A673 (cell line): ENCODE measurements around the gene SWI5. TPM values are rescaled to one million over a fixed set of nuclear protein-coding genes. Genes with fewer than 3 reads are reported as not detected.

Experiments used
- BruUV-seq: library from RNA; stranded (reverse); fragments of 400-500 nt; replicated peaks from 2 replicates; lab custom pipeline; 2021; lab: Mats Ljungman, UMichigan
- CTCF ChIA-PET: fragments of 300-600 bp; sonication (Branson Sonifier 250); formaldehyde crosslinking; loops from one replicate; lab custom pipeline; 2022; ENCODE audit warnings: antibody characterized with exemption; lab: Charles Lee
- POLR2A ChIA-PET: fragments of 300-600 bp; sonication (Branson Sonifier 250); formaldehyde crosslinking; loops from one replicate; lab custom pipeline; 2022; ENCODE audit warnings: antibody characterized with exemption; ENCODE audit not compliant: low non-redundant PET; lab: Charles Lee
- DNase-seq: peaks from one replicate; pipeline ENCODE4 v3.0.0-alpha.2; 2015; ENCODE audit warnings: low spot score
- H3K27ac ChIP-seq: fragments of 200-600 bp; sonication (generic); 2 replicates; pipeline ENCODE4 v1.5.1; 2016; ENCODE audit warnings: mixed run types, low read depth, mild to moderate bottlenecking, mixed read lengths, antibody characterized with exemption, low read length; ENCODE audit not compliant: poor library complexity, severe bottlenecking
- H3K27me3 ChIP-seq: fragments of 200-600 bp; sonication (generic); replicated peaks from 2 replicates; pipeline ENCODE4 v1.6.1; 2017; ENCODE audit warnings: mixed run types, low read depth, mild to moderate bottlenecking, mixed read lengths, antibody characterized with exemption, low read length; ENCODE audit not compliant: insufficient read depth, poor library complexity
- H3K36me3 ChIP-seq: fragments of 200-600 bp; sonication (generic); 2 replicates; pipeline ENCODE4 v1.6.1; 2016; ENCODE audit warnings: mixed run types, mild to moderate bottlenecking, mixed read lengths, antibody characterized with exemption, low read length; ENCODE audit not compliant: insufficient read depth, poor library complexity, severe bottlenecking
- H3K4me1 ChIP-seq: fragments of 200-600 bp; sonication (generic); 2 replicates; pipeline ENCODE4 v1.6.1; 2017; ENCODE audit warnings: mixed run types, mild to moderate bottlenecking, mixed read lengths, antibody characterized with exemption, low read length; ENCODE audit not compliant: insufficient read depth, poor library complexity, severe bottlenecking
- H3K4me3 ChIP-seq: fragments of 200-600 bp; sonication (generic); 2 replicates; pipeline ENCODE4 v1.5.1; 2016; ENCODE audit warnings: low read depth, mixed run types, mild to moderate bottlenecking, mixed read lengths, low read length; ENCODE audit not compliant: poor library complexity, severe bottlenecking
- H3K9me3 ChIP-seq: fragments of 200-600 bp; sonication (generic); 2 replicates; pipeline ENCODE4 v1.6.1; 2016; ENCODE audit warnings: mixed run types, low read depth, mild to moderate bottlenecking, mixed read lengths, antibody characterized with exemption, low read length; ENCODE audit not compliant: poor library complexity, severe bottlenecking
- EZH2 ChIP-seq: fragments of 200-600 bp; sonication (generic); IDR thresholded peaks from 2 replicates; pipeline ENCODE4 v1.6.1; 2017; ENCODE audit warnings: borderline replicate concordance, low read depth, mild to moderate bottlenecking, mixed read lengths, antibody characterized with exemption, low read length; ENCODE audit not compliant: poor library complexity, severe bottlenecking
- intact Hi-C: fragments of 100-400 bp; cut with micrococcal nuclease; formaldehyde crosslinking; loops from one replicate; pipeline ENCODE4 v1.10.0; 2022; ENCODE audit not compliant: unreplicated experiment
- total RNA-seq: library from RNA; stranded (reverse); gene quantifications from 2 replicates; pipeline ENCODE4 v1.2.3, GENCODE V29; 2021
- TF ChIP-seq, protein P1 (sequence below): fragments of 300-800, 200-600 bp; sonication (generic); conservative IDR thresholded peaks from 2 replicates; pipeline ENCODE4 v1.5.1; 2017; ENCODE audit warnings: low read depth, mild to moderate bottlenecking, antibody characterized with exemption, low read length, moderate library complexity, mixed read lengths

Gene SWI5
- total RNA-seq, 1 experiment from 2014 or later = 19.0 TPM

DNA sequence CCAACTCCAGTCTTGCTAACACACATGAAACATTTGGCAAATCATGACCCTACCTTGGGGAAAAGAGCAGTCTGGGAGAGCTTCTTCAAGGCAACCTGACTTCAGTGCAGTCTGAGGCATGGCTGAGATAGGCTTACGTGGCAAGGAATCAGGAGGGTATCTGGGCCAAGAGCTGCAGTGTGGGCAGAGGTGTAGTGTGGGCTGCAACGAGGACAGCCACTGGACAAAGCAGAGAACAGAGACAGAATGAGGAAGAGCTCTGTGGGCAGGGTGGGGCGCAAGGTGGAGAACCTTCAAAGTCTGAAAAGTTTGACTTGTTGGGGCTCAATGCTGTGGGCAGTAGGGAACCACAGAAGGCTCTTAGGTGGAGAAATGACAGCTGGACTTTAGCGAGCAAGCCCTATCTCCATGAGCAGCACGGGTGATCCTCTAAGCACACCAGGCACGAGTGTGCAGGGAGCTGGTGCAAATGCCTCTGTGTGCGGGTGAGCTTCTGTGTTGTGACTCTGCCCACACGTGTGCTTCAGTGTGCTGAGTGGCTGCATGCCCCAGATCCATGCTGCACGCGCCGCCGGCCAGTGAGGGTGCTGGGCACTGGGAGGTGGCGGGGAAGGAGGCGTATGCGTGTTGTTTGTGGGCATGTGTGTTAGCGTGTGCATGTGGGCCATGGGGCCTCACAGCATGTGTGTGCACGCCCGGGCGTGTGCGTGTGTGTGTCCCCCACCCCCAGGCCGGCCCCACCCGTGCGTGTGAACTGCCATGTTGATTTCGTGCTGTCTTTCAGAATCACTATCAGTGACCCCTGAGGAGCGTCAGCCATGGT is 23.5 kb upstream of the SWI5 start:
- Histone ChIP-seq H3K27me3 (no peaks in the 10 kb centered on the region), H3K36me3 (no peaks in the 10 kb centered on the region), H3K4me3 (no peak overlapping the region), H3K9me3 (no peaks in the 10 kb centered on the region), H3K27ac (no peak overlapping the region), H3K4me1 (peaks cover 7% of the 10 kb centered on the region)
- ChIA-PET POLR2A (no interaction called here), CTCF (interaction anchor here (0.6 kb wide), 1 partner anchor 17 kb away, joined by 3 read pairs; no protein-coding TSS in a partner anchor)
- BruUV-seq = no TSS peak
- no peak for TF ChIP-seq EZH2
- TF ChIP-seq, protein P1, sequence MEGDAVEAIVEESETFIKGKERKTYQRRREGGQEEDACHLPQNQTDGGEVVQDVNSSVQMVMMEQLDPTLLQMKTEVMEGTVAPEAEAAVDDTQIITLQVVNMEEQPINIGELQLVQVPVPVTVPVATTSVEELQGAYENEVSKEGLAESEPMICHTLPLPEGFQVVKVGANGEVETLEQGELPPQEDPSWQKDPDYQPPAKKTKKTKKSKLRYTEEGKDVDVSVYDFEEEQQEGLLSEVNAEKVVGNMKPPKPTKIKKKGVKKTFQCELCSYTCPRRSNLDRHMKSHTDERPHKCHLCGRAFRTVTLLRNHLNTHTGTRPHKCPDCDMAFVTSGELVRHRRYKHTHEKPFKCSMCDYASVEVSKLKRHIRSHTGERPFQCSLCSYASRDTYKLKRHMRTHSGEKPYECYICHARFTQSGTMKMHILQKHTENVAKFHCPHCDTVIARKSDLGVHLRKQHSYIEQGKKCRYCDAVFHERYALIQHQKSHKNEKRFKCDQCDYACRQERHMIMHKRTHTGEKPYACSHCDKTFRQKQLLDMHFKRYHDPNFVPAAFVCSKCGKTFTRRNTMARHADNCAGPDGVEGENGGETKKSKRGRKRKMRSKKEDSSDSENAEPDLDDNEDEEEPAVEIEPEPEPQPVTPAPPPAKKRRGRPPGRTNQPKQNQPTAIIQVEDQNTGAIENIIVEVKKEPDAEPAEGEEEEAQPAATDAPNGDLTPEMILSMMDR = no peak
- DNase-seq = no peak
- intact Hi-C loops = no loop called here

GRCh38 chr9:128253140-128253990 is 22.7 kb upstream of the SWI5 start:
- ChIA-PET CTCF (no interaction called here), POLR2A (interaction anchor here (0.5 kb wide), 1 partner anchor 1028 kb away, joined by 4 read pairs; no protein-coding TSS in a partner anchor)
- H3K27me3 ChIP-seq = no peaks in the 10 kb centered on the region
- no peaks in the 10 kb centered on the region for H3K9me3 ChIP-seq
- H3K4me1 ChIP-seq = peaks cover 7% of the 10 kb centered on the region
- H3K4me3 ChIP-seq = no peak overlapping the region
- H3K36me3 ChIP-seq = no peaks in the 10 kb centered on the region
- no TSS peak for BruUV-seq
- no peak for TF ChIP-seq EZH2
- TF ChIP-seq, protein P1 = no peak
- no peak overlapping the region for H3K27ac ChIP-seq
- DNase-seq = no peak
- intact Hi-C loops = no loop called here

- Histone ChIP-seq H3K9me3 (no peaks in the 10 kb centered on the region), H3K27ac (no peak overlapping the region), H3K27me3 (no peaks in the 10 kb centered on the region), H3K4me3 (no peak overlapping the region), H3K4me1 (peaks cover 7% of the 10 kb centered on the region), H3K36me3 (peaks cover under 1% of the 10 kb centered on the region)
- DNase-seq = no peak
- ChIA-PET CTCF (no interaction called here), POLR2A (interaction anchor here (0.5 kb wide), 1 partner anchor 1029 kb away, joined by 4 read pairs; no protein-coding TSS in a partner anchor)
- no TSS peak for BruUV-seq
- intact Hi-C loops = no loop called here
- TF ChIP-seq EZH2 = no peak
- TF ChIP-seq, protein P1 = no peak
These were observed 22.1 kb upstream of the SWI5 start for GRCh38 chr9:128253991-128254346.
